Epithelial cell of esophagus (primary cell): ENCODE results near the gene PWP2.
A peak's percentile ranks its signal among the peaks of the same experiment; 100 is the strongest.

Source experiments
- DNase-seq: peaks from one replicate; pipeline ENCODE4 v3.0.0; 2010; ENCODE audit warnings: low read depth
- H3K4me3 ChIP-seq: 2 replicates; pipeline ENCODE4 v1.5.1; 2011; ENCODE audit warnings: mild to moderate bottlenecking, low read length, control low read depth
- CTCF ChIP-seq: IDR thresholded peaks from 2 replicates; pipeline ENCODE4 v1.5.1; 2011; ENCODE audit warnings: low read depth, mild to moderate bottlenecking, low read length, control low read depth, inconsistent platforms; ENCODE audit not compliant: insufficient read depth; ENCODE audit errors: missing control alignments

Gene PWP2

GRCh38 chr21:44072111-44072510, 35.1 kb upstream of the PWP2 start:
- no peak overlapping the region for H3K4me3 ChIP-seq
- no peak for DNase-seq
- no peak for TF ChIP-seq CTCF

DNA sequence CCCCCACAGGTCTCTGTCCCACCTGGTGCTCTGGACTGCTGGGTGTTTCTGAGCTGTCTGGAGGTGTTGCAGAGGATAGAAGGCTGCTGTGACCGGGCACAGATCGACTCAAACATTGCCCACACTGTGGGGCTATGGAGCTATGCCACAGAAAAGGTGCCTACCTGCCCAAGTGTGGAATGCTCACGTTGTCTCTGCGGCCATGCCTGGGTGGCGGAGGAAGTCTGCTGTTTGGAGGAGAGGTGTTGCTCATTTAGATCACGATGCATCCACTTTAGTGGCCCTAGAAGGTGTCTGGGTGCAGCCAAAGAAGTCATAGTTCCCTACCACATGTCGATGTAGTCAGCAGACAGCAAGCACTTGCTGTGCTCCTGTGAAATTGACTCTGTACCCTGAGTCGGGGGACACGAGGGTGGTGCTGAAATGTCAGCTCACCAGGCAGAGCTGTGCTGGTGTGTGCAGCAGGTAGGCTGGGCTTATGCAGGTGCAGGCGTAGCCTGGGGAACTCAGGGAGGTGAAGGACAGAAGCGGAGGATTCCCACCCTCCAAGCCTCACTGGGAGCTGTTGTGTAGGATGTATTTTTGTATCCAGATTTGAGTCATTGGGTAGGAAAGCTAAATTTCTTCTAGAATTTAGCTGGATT, 32.8 kb upstream of the PWP2 start:
- no peak for TF ChIP-seq CTCF
- DNase-seq = no peak
- no peak overlapping the region for H3K4me3 ChIP-seq

- DNase-seq = no peak
- H3K4me3 ChIP-seq = no peak overlapping the region
- TF ChIP-seq CTCF = no peak
These were observed 30.9 kb upstream of the PWP2 start for GRCh38 chr21:44076316-44076715.

DNA sequence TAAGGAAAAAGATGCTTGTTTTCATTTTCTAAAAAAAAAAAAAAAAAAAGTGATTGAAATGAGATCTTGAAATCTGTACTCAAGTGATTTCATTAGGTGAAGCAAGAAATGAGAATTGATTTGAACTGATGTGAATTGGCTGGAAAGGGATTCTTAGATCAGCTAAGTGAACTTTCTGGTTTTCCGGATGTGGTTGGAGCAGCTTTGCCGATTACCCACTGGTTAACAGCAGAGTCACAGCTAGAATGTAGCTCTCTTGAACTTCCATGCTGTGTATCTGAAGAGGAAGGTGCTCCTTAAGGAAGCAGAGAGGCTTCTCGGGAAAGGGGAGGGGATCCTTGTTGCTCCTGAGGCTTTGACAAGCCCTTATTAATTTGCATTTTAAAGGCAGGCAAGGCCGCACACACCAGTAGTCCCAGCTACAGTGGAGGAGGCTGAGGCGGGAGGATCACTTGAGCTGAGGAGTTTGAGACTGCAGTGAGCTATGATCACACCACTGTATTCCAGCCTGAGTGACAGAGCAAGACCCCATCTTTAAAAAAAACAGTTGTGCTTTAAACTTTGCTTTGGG, 28.7 kb upstream of the PWP2 start:
- no peak overlapping the region for H3K4me3 ChIP-seq
- DNase-seq = no peak
- TF ChIP-seq CTCF = no peak

DNA sequence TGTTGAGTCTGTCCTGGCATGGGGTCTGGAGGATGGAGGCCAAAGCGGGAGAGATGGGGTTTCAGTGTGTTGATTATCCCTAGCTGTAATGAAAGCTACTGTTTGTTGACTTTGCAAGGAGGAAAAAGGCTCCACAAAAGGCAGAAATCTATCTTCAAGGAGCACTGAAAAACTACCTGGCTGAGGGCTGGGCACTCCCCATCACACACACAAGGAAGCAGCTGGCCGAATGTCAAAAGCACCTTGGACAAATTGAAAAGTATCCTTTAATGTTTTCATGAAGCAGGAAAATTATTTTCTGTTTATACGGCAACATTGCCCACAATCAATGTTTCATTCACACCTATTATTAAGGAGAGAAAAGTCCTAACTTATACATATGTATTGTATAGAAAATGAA, 27.8 kb upstream of the PWP2 start:
- no peak overlapping the region for H3K4me3 ChIP-seq
- no peak for TF ChIP-seq CTCF
- no peak for DNase-seq

GRCh38 chr21:44079846-44080245, 27.4 kb upstream of the PWP2 start:
- no peak overlapping the region for H3K4me3 ChIP-seq
- no peak for DNase-seq
- TF ChIP-seq CTCF = no peak

DNA sequence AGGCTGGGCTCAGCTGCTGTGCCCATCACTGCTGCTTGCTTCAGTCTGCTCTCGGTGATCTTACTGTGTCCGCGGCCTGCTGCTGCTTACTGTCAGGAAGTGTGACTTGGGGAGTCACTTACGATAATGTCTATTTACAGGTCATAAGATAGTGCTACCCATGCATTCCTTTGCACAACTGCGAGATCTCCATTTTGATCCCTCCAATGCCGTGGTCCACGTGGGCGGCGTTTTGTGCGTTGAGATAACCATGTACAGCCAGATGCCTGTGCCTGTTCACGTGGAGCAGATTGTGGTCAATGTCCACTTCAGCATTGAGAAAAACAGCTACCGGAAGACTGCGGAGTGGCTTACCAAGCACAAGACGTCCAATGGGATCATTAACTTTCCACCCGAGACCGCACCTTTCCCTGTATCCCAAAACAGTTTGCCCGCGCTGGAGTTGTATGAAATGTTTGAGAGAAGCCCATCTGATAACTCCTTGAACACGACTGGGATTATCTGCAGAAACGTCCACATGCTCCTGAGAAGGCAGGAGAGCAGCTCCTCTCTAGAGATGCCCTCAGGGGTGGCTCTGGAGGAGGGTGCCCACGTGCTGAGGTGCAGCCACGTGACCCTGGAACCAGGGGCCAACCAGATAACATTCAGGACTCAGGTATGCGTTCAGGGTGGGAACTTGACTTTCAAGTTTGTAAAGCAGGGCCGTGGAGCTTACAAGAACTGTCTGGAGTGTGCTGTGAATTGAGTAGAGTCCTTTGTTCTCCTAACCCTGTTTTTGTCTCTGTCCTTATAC, 24.4 kb upstream of the PWP2 start:
- no peak overlapping the region for H3K4me3 ChIP-seq
- DNase-seq = peak; percentile 86
- TF ChIP-seq CTCF = no peak
